Muscle of back (tissue), 11 donors: Measurements from ENCODE around the gene ELOVL6. TPM values are rescaled to one million over a fixed set of nuclear protein-coding genes. Genes with fewer than 3 reads are reported as not detected.
A peak's percentile ranks its signal among the peaks of the same experiment; 100 is the strongest.
"Not testable (repeated sequence)": the region's sequence is repeated elsewhere in the genome, so short reads cannot be mapped to it uniquely, and the experiment has no call there.

Experiments used
- DNase-seq, 3 donors: peaks; one replicate each; pipeline versions ENCODE4 v3.0.0 to v3.0.0-alpha.2; 2013
- polyA plus RNA-seq, 10 donors: library from polyadenylated mRNA; unstranded; fragments of 120-200 nt; gene quantifications; one replicate each; pipeline ENCODE4 v1.2.1, GENCODE V29; 2013; ENCODE audit not compliant: insufficient read length in 10 of 10

Gene ELOVL6
- polyA plus RNA-seq, 10 donors: 7.5 to 15.2 (median 8.0) TPM

DNA sequence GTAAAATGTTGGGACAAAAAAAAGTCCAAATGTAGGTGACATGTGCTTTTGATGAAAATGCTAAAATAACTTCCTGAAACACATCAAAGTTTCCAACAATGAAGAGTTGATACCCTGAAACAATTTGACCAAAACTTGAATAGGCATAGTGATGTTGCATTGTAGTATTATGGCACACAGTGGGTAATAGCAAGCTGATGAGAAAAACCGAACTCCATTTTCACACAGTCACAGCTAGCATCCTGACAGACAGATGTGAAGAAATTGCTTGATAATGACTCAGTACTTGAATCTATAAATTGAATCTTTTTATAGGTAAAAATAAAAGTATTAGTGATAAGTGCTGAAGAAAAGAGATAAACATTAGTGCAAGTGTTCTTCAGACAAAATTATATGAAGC lies 122.5 kb downstream of the ELOVL6 start:
- no peak for DNase-seq

DNA sequence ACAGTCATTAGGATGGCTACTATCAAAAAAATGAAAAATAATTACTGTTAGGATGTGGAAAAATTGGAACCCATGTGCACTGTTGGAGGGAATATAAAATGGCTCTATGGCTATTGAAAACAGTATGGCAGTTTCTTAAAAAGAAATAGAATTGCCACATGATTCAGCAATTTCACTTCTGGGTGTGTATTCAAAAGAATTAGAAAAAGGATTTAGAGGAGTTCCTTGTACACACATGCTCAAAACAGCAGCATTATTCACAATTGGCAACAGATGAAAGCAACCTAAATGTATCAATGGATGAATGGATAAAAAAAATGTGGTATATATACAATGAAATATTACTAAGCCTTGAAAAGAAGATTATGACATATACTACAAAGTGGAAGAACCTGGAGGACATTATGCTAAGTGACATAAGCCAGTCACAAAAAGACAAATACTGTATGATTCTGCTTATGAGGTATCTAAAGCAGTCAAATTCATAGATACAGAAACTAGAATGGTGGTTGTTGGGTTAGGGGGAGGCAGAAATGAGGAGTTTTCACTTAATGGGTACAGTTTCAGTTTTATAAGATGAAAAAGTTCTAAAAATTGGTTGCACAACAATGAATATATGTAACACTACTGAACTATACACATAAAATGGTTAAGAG lies 123.2 kb downstream of the ELOVL6 start:
- DNase-seq: no peak

- no peak for DNase-seq
Measured at GRCh38 chr4:110074570-110074969, 123.8 kb downstream of the ELOVL6 start.

DNA sequence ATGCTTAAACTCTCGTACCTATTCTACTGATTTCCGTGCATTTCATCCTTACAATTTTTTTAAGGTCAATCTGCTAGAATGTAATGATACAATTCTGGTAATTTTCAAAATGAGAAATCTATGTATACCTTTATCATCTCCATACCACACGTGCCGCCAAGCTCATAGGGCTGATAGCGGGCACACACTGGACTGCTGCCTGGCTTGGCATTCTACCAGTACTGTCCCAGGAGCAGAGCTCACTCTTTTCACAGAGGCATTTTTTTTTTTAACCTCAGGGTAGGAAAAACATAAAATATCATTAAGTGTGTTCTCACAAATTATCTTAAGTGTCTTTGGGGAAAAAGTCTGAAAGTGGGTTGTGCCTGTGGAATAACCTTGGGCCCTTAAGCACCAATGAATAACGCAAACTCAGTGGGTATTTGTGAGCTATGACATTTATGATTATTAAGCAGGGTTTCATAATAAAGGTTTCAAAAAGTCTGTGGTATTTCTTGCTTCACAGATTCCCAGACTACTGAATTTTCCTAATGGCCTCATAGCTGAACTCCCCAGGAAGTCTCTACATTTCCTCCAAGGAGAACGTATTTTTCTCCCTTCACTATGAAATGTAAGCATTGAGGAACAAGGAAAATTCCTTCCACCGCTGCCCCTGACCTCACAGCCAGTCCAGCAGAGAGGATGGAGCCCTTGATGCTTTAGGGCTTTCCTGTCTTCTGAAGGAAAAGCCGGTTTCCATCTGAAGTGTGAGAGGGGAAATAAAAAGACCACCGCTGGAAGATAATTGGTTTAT lies 125.2 kb downstream of the ELOVL6 start:
- no peak for DNase-seq

GRCh38 chr4:110071466-110071865 lies 126.9 kb downstream of the ELOVL6 start:
- no peak for DNase-seq

GRCh38 chr4:110068248-110068647 lies 130.2 kb downstream of the ELOVL6 start:
- DNase-seq: no peak

DNA sequence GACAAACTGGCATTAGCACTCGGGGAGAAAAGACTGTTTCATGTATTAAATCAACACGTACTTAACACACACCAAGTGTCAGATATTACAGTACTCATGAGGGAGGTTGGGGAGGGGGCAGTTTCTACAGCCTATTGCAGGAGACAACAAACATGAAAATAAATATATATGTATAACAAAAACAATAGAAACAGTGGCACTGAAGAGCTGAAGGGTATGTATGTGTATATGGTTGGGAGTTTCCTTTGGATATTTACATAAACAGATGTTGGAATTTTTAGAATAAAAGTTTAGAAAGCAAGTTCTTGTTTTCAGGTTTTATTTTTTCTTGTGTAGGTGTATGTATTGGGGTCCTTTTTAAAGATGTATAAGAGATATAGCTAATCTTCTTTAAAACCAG lies 133.5 kb downstream of the ELOVL6 start:
- no peak for DNase-seq

- DNase-seq: no peak
Measured at GRCh38 chr4:110064295-110064694, 134.1 kb downstream of the ELOVL6 start.

- DNase-seq: no peak
Measured at GRCh38 chr4:110062166-110062565, 136.2 kb downstream of the ELOVL6 start.

DNA sequence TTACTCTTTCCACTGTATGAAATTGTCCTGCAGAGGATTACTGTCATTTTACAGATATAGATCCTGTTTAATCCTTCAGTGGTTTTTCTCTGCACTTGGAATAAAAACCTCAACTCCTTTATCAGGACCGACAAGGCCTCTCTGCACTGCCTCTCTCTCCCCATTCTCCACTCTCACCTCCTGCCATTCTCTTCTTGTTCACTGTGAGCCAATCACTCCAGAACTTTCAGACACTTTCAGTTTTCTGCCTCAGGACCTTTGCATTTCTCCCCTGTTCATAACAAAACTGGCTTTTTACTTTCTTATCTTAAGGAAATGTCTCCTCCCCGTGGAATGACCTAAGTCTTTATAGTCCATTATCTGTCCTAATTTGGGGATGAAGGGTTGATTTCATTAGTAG lies 137.3 kb downstream of the ELOVL6 start:
- DNase-seq: no peak

- DNase-seq: no peak
Measured at GRCh38 chr4:110059556-110060191, 138.7 kb downstream of the ELOVL6 start.

GRCh38 chr4:110058677-110059076 lies 139.7 kb downstream of the ELOVL6 start:
- DNase-seq: no peak

DNA sequence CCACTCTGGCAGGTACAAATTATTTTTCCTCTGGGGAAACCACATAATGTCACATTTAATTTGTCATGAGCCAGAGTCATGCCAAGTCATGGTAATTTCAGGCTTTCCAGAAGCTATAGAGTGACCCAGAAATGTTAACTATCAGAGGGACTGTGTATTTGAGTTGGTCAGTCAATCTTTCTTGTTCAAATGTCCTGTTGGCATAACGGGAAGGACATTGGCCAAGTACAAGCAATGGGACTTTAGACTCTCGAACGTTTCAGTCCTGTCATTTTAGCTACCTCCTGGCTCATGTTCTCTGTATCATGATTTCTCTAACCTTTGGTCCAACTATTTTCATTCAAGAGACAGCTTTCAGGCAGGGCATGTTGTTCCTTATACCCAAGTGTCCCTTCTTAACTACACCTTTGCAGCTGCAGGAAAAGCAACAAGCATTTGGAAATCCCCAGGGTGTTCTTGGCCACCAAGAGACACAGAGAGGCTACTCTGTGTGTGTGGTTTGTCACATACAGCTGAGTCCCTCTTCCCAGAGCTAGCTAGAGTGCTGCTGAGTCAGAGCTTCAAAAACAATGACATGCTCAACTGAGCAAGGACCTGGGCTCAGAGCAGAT lies 143.2 kb downstream of the ELOVL6 start:
- DNase-seq: no peak

DNA sequence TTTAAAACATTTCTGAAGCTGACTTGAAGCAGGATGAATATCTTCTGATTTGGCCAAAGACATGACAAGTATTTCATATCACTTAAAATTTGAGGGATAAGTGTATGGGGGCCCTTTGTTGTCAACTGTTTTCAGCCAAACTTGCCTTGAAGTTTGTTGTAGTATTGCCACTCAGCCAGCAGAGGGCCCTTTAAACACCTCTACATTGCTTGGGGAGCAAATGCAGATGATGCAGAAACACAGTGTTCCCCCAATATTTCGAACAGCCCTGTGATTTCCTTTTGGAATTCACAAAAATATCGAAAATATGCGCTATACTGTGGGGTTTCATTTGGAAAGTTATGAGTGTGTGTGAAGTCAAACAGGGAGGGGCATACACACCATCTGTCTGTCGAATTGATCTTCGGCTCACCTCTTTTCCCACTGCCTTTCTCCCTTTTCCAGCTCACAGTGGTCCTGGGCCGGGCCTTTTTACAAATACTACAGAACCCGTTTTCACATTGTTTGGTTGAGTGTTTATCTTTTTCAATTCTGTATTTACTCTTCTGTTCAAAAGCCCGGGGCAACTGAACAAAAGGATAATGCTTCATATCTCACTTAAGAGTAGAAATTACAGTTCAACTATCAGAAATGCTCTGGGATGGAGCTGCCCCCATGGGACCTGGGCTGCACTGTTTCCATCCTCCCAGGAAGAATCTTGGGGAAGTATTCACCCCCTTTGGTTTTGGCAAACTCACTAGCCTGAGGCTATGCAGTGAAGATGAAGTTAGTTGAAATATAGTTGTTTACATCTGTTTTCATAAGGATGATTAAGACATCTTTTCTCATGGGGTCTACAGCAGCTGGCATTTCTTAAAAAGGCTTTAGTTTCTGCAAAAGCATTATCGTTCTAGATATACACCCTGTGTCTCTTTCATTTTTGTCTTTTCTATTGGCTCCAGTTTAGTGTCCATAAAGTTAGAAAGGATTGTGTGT lies 148.2 kb downstream of the ELOVL6 start:
- DNase-seq: peak; percentile 41 to 66 (median 48)

- no peak for DNase-seq
Measured at GRCh38 chr4:110046588-110047049, 151.8 kb downstream of the ELOVL6 start.

- no peak for DNase-seq
Measured at GRCh38 chr4:110042545-110043517, 155.6 kb downstream of the ELOVL6 start.

DNA sequence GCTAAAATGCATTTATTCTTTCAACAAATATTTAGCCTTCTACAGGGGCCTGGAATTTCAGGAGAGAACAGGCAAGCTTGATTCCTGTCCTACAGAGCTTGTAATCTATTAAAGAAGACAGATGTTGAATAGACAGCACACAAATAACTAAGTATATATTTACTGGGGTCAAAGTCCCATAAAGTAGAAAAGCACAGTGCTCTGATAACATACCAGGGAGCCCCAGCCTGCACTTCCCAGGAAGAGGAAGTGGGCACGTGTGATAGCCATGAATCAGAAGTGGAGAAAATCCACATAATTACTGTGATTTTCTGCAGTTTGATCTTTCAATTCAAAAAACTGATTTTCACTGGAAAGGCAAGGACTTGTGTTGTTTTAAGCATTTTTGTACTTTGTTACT lies 156.7 kb downstream of the ELOVL6 start:
- DNase-seq: no peak

- DNase-seq: not testable (repeated sequence)
Measured at GRCh38 chr4:110039164-110039563, 159.3 kb downstream of the ELOVL6 start.

DNA sequence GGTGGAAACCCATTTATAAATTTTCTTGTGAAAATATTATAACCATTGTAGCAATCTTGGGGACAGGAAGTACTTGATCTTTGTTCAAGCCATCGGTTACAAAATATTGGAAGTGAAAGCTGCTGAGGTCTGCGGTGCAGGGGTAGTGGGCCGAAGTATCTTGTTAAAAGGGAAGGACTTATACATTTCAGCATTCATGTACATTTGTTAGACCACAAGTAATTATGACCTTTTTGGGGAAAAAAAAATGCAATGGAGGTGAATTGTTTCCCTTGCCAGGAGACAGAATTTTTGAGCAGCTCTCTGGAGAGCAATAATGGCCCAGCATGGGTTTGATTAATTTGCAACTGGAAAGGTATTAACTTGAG lies 164.4 kb downstream of the ELOVL6 start:
- DNase-seq: peak in 1 of 3 donors; percentile 28
